Fibroblast of the aortic adventitia (primary cell): ENCODE measurements around the gene RASGRP4. TPM values are rescaled to one million over a fixed set of nuclear protein-coding genes. Genes with fewer than 3 reads are reported as not detected.

Source experiments
- DNase-seq: peaks from one replicate; pipeline ENCODE4 v3.0.0-alpha.2; 2010; ENCODE audit warnings: low read depth
- H3K4me3 ChIP-seq: 2 replicates; pipeline ENCODE4 v1.5.1; 2011; ENCODE audit warnings: low read depth, mild to moderate bottlenecking, control low read depth, low read length, moderate library complexity
- total RNA-seq: library from RNA; depleted of rRNA; stranded (reverse); fragments of >200 nt; gene quantifications from 2 replicates; pipeline ENCODE4 v1.2.3, GENCODE V29; 2012; ENCODE audit warnings: low replicate concordance
- TF ChIP-seq, protein P1 (sequence below): IDR thresholded peaks from 2 replicates; pipeline ENCODE4 v1.5.1; 2011; ENCODE audit warnings: mild to moderate bottlenecking, low read length, control low read depth, inconsistent platforms; ENCODE audit not compliant: insufficient read depth

RASGRP4 gene
- total RNA-seq, 1 donor, result not detected

DNA sequence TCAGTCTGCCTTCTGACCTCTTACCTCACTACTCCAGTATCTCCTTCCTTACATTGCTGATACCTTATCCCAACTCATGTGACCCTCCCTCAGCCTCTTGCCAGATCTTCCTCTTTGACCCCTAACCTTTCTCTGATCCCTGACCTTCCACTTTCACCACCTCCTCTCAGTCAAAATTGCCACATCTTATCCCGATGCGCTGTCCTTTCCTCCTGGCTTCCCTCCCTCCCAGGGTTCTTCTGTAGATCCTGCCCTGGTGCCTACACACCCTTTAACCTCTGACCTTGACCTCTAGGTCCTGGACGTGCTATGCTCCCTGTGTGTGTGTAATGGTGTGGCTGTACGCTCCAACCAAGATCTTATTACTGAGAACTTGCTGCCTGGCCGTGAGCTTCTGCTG lies 31.2 kb upstream of the RASGRP4 start:
- H3K4me3 ChIP-seq, result no peak overlapping the region
- DNase-seq, result no peak
- TF ChIP-seq, protein P1, sequence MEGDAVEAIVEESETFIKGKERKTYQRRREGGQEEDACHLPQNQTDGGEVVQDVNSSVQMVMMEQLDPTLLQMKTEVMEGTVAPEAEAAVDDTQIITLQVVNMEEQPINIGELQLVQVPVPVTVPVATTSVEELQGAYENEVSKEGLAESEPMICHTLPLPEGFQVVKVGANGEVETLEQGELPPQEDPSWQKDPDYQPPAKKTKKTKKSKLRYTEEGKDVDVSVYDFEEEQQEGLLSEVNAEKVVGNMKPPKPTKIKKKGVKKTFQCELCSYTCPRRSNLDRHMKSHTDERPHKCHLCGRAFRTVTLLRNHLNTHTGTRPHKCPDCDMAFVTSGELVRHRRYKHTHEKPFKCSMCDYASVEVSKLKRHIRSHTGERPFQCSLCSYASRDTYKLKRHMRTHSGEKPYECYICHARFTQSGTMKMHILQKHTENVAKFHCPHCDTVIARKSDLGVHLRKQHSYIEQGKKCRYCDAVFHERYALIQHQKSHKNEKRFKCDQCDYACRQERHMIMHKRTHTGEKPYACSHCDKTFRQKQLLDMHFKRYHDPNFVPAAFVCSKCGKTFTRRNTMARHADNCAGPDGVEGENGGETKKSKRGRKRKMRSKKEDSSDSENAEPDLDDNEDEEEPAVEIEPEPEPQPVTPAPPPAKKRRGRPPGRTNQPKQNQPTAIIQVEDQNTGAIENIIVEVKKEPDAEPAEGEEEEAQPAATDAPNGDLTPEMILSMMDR, result no peak

DNA sequence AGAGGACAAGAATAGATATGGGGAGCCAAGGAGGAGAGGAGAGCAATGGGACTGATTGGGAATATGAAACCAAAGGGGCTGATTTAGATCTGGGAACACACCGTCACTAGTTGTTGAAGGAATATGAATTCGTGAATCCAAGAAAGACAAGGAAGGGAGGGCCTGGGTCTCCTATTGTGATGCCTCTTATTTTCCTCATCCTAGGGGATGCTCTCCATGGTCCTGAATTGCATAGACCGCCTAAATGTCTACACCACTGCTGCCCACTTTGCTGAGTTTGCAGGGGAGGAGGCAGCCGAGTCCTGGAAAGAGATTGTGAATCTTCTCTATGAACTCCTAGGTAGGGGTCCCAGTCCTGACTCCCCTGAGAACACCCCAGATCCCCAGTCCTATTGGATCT lies 29.0 kb upstream of the RASGRP4 start:
- peak; percentile 16 for DNase-seq
- TF ChIP-seq, protein P1, result no peak
- H3K4me3 ChIP-seq, result no peak overlapping the region

DNA sequence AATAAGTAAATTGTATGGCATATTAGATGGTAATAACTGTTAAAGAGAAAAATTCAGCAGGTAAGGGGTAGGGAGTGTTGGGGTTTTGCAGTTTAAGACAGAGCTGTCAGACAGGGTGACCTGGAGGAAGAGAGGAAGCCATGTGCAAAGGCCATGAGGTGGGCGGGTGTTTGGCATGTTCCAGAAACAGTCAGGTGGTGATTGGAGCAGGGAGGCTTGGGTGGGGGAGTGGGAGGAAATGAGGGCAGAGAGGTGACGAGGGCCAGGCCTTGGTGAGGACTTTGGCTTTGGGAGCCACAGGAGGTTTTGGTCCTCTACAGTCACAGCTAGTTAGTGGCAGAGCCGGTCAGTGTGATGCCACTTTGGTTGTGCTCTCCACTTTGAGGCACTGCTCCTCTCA lies 27.6 kb upstream of the RASGRP4 start:
- TF ChIP-seq, protein P1, result no peak
- no peak overlapping the region for H3K4me3 ChIP-seq
- no peak for DNase-seq

DNA sequence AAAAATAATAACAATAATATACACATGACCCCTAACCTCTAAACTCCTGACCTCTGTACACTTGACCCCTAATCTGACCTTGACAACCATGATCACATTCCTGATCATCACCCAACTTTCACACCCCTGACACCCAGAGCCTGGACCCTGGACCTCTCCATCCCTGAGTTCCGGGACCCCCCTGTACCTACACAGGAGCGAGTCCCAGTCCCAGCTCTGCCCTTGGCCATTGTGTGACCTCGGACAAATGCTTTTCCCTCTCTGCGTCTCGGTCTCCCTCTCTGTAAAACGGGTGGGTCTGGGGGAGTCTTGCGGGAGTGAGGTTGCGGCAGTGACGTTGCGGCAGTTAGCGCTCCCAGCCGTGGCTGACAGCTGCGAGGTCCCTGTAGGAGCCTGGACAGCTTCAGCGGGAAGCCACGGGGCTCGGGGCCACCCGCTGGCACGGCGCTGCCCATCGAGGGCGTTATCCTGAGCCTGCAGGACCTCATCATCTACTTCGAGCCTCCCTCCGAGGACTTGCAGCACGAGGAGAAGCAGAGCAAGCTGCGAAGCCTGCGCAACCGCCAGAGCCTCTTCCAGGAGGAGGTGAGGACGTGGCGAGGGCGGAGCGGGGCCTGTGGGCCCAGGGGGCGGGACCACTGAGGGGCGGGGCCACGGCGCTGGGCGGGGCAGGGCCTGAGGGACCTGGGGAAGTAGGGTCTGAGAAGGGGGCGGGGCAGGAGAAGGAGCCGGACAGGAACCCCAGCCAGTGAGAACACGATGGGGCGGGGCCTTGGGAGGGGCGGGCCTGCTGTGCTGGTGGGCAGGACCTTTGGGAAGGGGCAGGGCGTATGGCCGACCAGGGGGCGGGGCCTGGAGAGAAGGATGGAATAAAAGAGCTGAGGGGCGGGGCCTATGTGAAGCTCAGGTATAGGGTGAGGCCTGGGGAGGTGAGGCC lies 26.7 kb upstream of the RASGRP4 start:
- no peak overlapping the region for H3K4me3 ChIP-seq
- TF ChIP-seq, protein P1, result no peak
- DNase-seq, result no peak

DNA sequence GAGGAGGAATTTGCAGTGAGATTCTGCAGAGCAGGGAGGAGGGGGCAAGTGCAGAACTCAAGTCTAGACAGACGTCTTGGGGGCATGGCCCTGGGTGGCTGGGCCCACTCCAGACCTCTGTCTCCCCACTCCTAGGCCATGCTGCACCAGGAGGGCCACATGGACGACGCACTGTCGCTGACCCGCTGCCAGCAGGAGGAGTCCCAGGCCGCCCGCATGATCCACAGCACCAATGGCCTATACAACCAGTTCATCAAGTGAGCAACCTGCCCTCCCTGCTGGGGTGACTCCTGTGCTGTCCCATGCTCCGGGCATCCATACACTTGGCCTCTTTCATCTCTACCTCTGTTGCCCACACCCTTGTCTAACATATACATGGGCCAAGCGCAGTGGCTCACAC lies 25.6 kb upstream of the RASGRP4 start:
- no peak for DNase-seq
- TF ChIP-seq, protein P1, result no peak
- H3K4me3 ChIP-seq, result no peak overlapping the region

DNA sequence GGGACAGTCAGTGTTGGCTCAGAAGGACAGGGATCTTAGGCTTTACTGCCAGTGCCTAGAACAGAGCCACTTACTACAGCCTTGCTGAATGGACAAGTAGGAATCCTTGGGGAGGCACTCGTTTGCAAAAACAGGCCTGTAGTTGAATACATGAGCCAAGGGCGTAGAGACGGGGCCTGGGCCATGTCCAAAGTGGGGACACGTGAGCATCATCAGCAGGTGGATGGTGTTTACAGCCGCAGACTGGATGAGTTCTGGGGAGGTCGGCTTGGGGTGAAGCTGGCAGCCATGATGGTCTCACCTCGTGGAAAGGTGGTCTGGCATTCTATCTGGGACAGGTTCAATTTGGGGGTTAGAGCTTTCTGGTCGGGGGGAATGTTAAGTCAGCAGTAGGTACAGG lies 25.0 kb upstream of the RASGRP4 start:
- H3K4me3 ChIP-seq, result no peak overlapping the region
- TF ChIP-seq, protein P1, result no peak
- DNase-seq, result no peak

DNA sequence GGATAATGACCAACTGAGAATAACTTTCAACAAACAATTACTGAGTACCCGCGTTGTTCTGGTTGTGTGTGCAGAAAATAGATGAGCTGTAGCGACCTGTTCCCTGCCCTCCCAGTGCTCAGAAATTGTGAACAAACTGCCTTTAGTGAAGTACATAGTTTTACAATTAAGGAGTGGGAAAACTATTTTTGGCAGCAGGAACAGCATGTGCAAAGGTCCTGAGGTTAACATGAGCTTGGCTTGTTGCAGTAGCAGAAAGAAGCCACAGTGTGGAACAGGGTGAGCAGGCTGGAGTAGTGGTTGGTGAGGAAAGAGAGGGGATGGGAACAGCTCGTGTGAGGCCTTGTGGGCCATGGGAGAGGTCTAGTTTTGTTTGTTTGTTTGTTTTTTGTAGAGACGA lies 23.5 kb upstream of the RASGRP4 start:
- no peak for DNase-seq
- no peak overlapping the region for H3K4me3 ChIP-seq
- TF ChIP-seq, protein P1, result no peak
